Activated naive CD8-positive, alpha-beta T cell treated with anti-CD3 and anti-CD28 coated beads, Interleukin-2, amount 50 U/mL, for 24 hours (primary cell): ENCODE data around the gene CDK6.
"Not testable (repeated sequence)": the region's sequence is repeated elsewhere in the genome, so short reads cannot be mapped to it uniquely, and the experiment has no call there.

ENCODE experiments used
- ATAC-seq: fragments of 150-1000 bp; cut with Tn5 transposase; one replicate; pipeline ENCODE4 v1.10.0; 2021
- DNase-seq: peaks from one replicate; pipeline ENCODE4 v3.0.0; 2021
- H3K27ac Mint-ChIP-seq: one replicate; pipeline ENCODE4 v1.8.0; 2021; ENCODE audit warnings: mild to moderate bottlenecking, mixed read lengths
- H3K27me3 Mint-ChIP-seq: one replicate; pipeline ENCODE4 v1.8.0; 2021; ENCODE audit warnings: mixed read lengths
- H3K36me3 Mint-ChIP-seq: one replicate; pipeline ENCODE4 v1.8.0; 2021; ENCODE audit warnings: low read depth, mixed read lengths
- H3K4me1 Mint-ChIP-seq: one replicate; pipeline ENCODE4 v1.8.0; 2021; ENCODE audit warnings: mixed read lengths
- H3K4me3 Mint-ChIP-seq: one replicate; pipeline ENCODE4 v1.8.0; 2021; ENCODE audit warnings: mild to moderate bottlenecking, moderate library complexity, mixed read lengths
- H3K9me3 Mint-ChIP-seq: one replicate; pipeline ENCODE4 v1.8.0; 2021; ENCODE audit warnings: mixed read lengths

Gene CDK6

DNA sequence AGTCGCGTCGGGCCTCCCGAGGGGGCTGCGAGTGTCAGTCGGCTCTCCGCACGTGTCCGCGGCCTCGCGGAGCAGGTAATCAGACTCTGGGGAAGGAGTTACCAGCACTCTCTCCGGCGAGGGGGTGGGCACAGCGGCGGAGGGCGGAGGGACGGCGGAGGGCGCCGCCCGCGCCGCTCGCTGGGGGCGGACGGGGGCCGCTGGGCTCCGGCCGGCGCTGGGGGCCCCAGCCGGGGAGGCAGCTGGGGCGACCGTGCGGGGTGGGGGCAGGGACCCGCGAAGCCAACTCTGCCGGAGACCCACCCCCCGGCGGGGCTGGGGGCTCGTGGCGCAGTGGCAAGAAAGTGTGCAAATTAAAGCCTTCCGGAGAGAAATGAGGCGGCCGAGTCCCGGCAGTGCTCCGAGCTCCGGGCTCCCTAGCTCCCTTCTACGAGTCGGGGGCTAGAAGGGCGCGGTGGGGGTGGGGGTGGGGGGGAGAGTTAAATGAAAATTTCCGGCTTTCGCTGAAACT, at the start of gene CDK6:
Gene CDK6 (minus strand): TSS at position 85 of the 511 bp plus-strand sequence. CDS start 3,250 bp downstream, outside the sequence.
- Mint-ChIP-seq H3K4me1 (peaks cover 37% of the 10 kb centered on the region), H3K36me3 (peaks cover 32% of the 10 kb centered on the region), H3K27me3 (peaks cover 19% of the 10 kb centered on the region), H3K9me3 (no peaks in the 10 kb centered on the region), H3K27ac (peak within 1 kb of the TSS; percentile 98), H3K4me3 (peak within 1 kb of the TSS; percentile 92)
- peak; percentile 26 for ATAC-seq
- peak; percentile 71 for DNase-seq

DNA sequence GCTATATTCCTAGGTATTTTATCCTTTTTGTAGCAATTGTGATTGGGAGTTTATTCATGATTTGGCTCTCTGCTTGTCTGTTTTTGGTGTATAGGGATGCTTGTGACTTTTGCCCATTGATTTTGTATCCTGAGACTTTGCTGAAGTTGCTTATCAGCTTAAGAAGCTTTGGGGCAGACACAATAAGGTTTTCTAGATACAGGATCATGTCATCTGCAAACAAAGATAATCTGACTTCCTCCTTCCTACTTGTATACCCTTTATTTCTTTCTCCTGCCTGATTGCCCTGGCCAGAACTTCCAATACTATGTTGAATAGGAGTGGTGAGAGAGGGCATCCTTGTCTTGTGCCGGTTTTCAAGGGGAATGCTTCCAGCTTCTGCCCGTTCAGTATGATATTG, 49.7 kb upstream of the CDK6 start:
- not testable (repeated sequence) for H3K4me3 Mint-ChIP-seq, H3K27ac Mint-ChIP-seq, DNase-seq, ATAC-seq
- Mint-ChIP-seq H3K4me1 (peaks cover 12% of the 10 kb centered on the region), H3K27me3 (peaks cover 13% of the 10 kb centered on the region), H3K36me3 (peaks cover 16% of the 10 kb centered on the region), H3K9me3 (peaks cover 59% of the 10 kb centered on the region)

DNA sequence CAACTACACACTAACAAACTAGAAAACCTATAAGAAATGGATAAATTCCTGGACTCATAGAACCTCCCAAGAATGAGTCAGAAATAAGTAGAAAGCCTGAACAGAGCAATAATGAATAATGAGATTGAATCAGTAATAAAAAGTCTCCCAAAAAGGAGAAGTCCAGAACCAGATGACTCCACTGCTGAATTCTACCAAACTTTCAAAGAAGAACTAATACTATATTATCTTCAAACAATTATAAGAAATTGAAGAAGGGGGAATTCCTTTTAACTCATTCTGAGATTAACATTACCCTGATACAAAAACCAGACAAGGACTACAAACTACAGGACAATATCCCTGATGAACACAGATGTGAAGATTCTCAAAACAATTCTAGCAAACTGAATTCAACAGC, 47.8 kb upstream of the CDK6 start:
- Mint-ChIP-seq H3K4me3 (no peak overlapping the region), H3K36me3 (peaks cover 16% of the 10 kb centered on the region), H3K9me3 (peaks cover 52% of the 10 kb centered on the region), H3K4me1 (peaks cover 19% of the 10 kb centered on the region), H3K27ac (no peak overlapping the region), H3K27me3 (peaks cover 10% of the 10 kb centered on the region)
- DNase-seq (no peak), ATAC-seq (peak; percentile 23)

- peaks cover 44% of the 10 kb centered on the region for H3K9me3 Mint-ChIP-seq
Observed at GRCh38 chr7:92882760-92883159, 46.4 kb upstream of the CDK6 start.

GRCh38 chr7:92881091-92881485, 44.7 kb upstream of the CDK6 start:
- DNase-seq (no peak), ATAC-seq (no peak)
- peaks cover 33% of the 10 kb centered on the region for H3K9me3 Mint-ChIP-seq
- H3K4me1 Mint-ChIP-seq: peaks cover 32% of the 10 kb centered on the region
- no peak overlapping the region for H3K4me3 Mint-ChIP-seq
- H3K27me3 Mint-ChIP-seq: peaks cover 2% of the 10 kb centered on the region
- H3K27ac Mint-ChIP-seq: no peak overlapping the region
- peaks cover 8% of the 10 kb centered on the region for H3K36me3 Mint-ChIP-seq

More at GRCh38 chr7:92882760-92883159, 46.4 kb upstream of the CDK6 start:
- Mint-ChIP-seq H3K4me3 (no peak overlapping the region), H3K27me3 (peaks cover 6% of the 10 kb centered on the region), H3K4me1 (peaks cover 19% of the 10 kb centered on the region), H3K36me3 (peaks cover 12% of the 10 kb centered on the region), H3K27ac (no peak overlapping the region)
- ATAC-seq (no peak), DNase-seq (no peak)

- DNase-seq: no peak
- Mint-ChIP-seq H3K27me3 (peaks cover 2% of the 10 kb centered on the region), H3K9me3 (peaks cover 27% of the 10 kb centered on the region), H3K4me1 (peaks cover 38% of the 10 kb centered on the region), H3K4me3 (no peak overlapping the region), H3K27ac (no peak overlapping the region), H3K36me3 (peaks cover 8% of the 10 kb centered on the region)
- peak; percentile 52 for ATAC-seq
Observed at GRCh38 chr7:92880212-92881090, 44.1 kb upstream of the CDK6 start.

- peaks cover 57% of the 10 kb centered on the region for H3K4me1 Mint-ChIP-seq
- no peak overlapping the region for H3K27ac Mint-ChIP-seq
- no peak overlapping the region for H3K4me3 Mint-ChIP-seq
- H3K27me3 Mint-ChIP-seq: peaks cover 2% of the 10 kb centered on the region
- no peak for ATAC-seq
- no peak for DNase-seq
- peaks cover 6% of the 10 kb centered on the region for H3K36me3 Mint-ChIP-seq
- H3K9me3 Mint-ChIP-seq: peaks cover 14% of the 10 kb centered on the region
Observed at GRCh38 chr7:92877367-92877766, 41.0 kb upstream of the CDK6 start.

DNA sequence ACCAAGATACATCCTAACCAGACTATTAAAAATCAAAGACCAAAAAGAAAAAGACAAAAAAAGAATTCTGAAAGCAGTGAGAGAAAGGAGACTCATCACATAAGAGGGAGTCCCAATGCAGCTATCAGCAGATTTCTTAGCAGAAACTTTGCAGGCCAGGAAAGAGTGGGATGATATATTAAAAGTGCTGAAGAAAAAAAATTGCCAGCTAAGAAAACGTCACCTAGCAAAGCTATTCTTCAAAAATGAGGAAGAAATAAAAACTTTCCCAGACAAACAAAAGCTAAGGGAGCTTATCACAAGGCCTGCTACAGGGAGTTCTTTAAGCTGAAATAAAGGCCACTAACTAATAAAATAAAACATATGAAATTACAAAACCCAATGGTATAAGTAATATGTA, 40.5 kb upstream of the CDK6 start:
- peaks cover 2% of the 10 kb centered on the region for H3K27me3 Mint-ChIP-seq
- H3K27ac Mint-ChIP-seq: no peak overlapping the region
- H3K36me3 Mint-ChIP-seq: peaks cover 5% of the 10 kb centered on the region
- peaks cover 8% of the 10 kb centered on the region for H3K9me3 Mint-ChIP-seq
- peaks cover 59% of the 10 kb centered on the region for H3K4me1 Mint-ChIP-seq
- no peak for DNase-seq
- no peak for ATAC-seq
- no peak overlapping the region for H3K4me3 Mint-ChIP-seq

- Mint-ChIP-seq H3K4me1 (peaks cover 52% of the 10 kb centered on the region), H3K4me3 (no peak overlapping the region), H3K9me3 (peaks cover 5% of the 10 kb centered on the region), H3K27ac (peak overlapping the region; percentile 76), H3K27me3 (peaks cover 4% of the 10 kb centered on the region), H3K36me3 (peaks cover 4% of the 10 kb centered on the region)
- ATAC-seq (peak; percentile 88), DNase-seq (peak; percentile 32)
Observed at GRCh38 chr7:92875719-92876118, 39.3 kb upstream of the CDK6 start.

GRCh38 chr7:92875173-92875572, 38.8 kb upstream of the CDK6 start:
- ATAC-seq (peak; percentile 17), DNase-seq (no peak)
- Mint-ChIP-seq H3K27me3 (peaks cover 6% of the 10 kb centered on the region), H3K36me3 (peaks cover 7% of the 10 kb centered on the region), H3K4me3 (no peak overlapping the region), H3K9me3 (peaks cover 8% of the 10 kb centered on the region), H3K27ac (peak overlapping the region; percentile 76), H3K4me1 (peaks cover 52% of the 10 kb centered on the region)

- DNase-seq (no peak), ATAC-seq (peak; percentile 69)
- H3K36me3 Mint-ChIP-seq: peaks cover 10% of the 10 kb centered on the region
- H3K27me3 Mint-ChIP-seq: peaks cover 6% of the 10 kb centered on the region
- H3K4me1 Mint-ChIP-seq: peaks cover 47% of the 10 kb centered on the region
- peaks cover 12% of the 10 kb centered on the region for H3K9me3 Mint-ChIP-seq
- peak overlapping the region; percentile 76 for H3K27ac Mint-ChIP-seq
- H3K4me3 Mint-ChIP-seq: no peak overlapping the region
Observed at GRCh38 chr7:92874567-92874966, 38.2 kb upstream of the CDK6 start.

DNA sequence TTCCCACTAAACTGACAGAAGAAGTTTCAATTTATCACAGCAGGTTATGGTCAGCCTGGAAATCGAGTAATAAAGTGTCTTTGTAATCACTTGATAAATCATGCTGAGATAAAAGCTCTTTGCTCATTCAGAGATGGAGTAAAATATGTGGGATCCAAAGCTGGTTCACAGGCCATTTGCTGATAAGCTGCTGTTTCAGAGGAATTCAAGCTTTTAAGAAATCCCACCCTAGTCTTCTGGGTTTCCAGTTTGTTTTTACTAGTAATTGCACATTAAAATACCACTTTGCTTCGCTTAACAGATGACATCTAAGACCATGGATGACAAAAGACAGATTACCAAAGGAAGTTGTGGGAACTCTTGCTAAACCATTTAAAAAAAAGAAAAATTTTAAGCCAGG, 37.4 kb upstream of the CDK6 start:
- H3K36me3 Mint-ChIP-seq: peaks cover 16% of the 10 kb centered on the region
- DNase-seq (no peak), ATAC-seq (no peak)
- H3K27me3 Mint-ChIP-seq: peaks cover 6% of the 10 kb centered on the region
- peaks cover 20% of the 10 kb centered on the region for H3K9me3 Mint-ChIP-seq
- no peak overlapping the region for H3K4me3 Mint-ChIP-seq
- no peak overlapping the region for H3K27ac Mint-ChIP-seq
- peaks cover 47% of the 10 kb centered on the region for H3K4me1 Mint-ChIP-seq

GRCh38 chr7:92872701-92873100, 36.3 kb upstream of the CDK6 start:
- peaks cover 28% of the 10 kb centered on the region for H3K9me3 Mint-ChIP-seq
- DNase-seq: no peak
- H3K27me3 Mint-ChIP-seq: peaks cover 6% of the 10 kb centered on the region
- H3K4me3 Mint-ChIP-seq: no peak overlapping the region
- H3K36me3 Mint-ChIP-seq: peaks cover 25% of the 10 kb centered on the region
- H3K27ac Mint-ChIP-seq: no peak overlapping the region
- H3K4me1 Mint-ChIP-seq: peaks cover 48% of the 10 kb centered on the region
- no peak for ATAC-seq

- Mint-ChIP-seq H3K36me3 (peaks cover 34% of the 10 kb centered on the region), H3K9me3 (peaks cover 38% of the 10 kb centered on the region), H3K4me1 (peaks cover 18% of the 10 kb centered on the region), H3K4me3 (no peak overlapping the region), H3K27me3 (peaks cover 8% of the 10 kb centered on the region), H3K27ac (no peak overlapping the region)
- DNase-seq (no peak), ATAC-seq (no peak)
Observed at GRCh38 chr7:92868683-92869293, 32.4 kb upstream of the CDK6 start.

DNA sequence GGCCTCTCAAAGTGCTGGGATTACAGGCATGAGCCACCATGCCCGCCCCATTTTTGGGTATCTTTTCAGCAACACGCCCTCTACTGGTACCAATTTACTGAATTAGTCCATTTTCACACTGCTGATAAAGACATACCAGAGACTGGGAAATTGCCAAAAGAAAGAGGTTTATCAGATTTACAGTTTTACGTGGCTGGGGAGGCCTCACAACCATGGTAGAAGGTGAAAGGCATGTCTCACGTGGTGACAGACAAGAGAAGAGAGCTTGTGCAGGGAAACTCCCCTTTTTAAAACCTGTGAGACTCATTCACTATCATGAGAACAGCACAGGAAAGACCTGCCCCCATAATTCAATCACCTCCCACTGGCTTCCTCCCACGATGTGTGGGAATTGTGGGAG, 27.8 kb upstream of the CDK6 start:
- peaks cover 25% of the 10 kb centered on the region for H3K36me3 Mint-ChIP-seq
- not testable (repeated sequence) for H3K27me3 Mint-ChIP-seq, DNase-seq, H3K4me3 Mint-ChIP-seq, H3K27ac Mint-ChIP-seq, H3K4me1 Mint-ChIP-seq
- peak; percentile 24 for ATAC-seq
- peaks cover 29% of the 10 kb centered on the region for H3K9me3 Mint-ChIP-seq
